Fibroblast of skin of back (primary cell): ENCODE results near the gene COP1.
"Not testable (repeated sequence)": the region's sequence is repeated elsewhere in the genome, so short reads cannot be mapped to it uniquely, and the experiment has no call there.

Experiments
- DNase-seq: peaks from one replicate; pipeline ENCODE4 v3.0.0-alpha.2; 2013

The COP1 gene

GRCh38 chr1:176118985-176119384, 88.1 kb downstream of the COP1 start:
- DNase-seq, result peak; percentile 74

GRCh38 chr1:176111835-176112234, 95.3 kb downstream of the COP1 start:
- peak; percentile 30 for DNase-seq

GRCh38 chr1:176110203-176110602, 96.9 kb downstream of the COP1 start:
- peak; percentile 62 for DNase-seq

GRCh38 chr1:176102768-176103350, 104.2 kb downstream of the COP1 start:
- DNase-seq, result no peak

- DNase-seq, result peak; percentile 9
These were observed 105.0 kb downstream of the COP1 start for GRCh38 chr1:176101951-176102642.

GRCh38 chr1:176098560-176098959, 108.5 kb downstream of the COP1 start:
- no peak for DNase-seq

- DNase-seq, result no peak
These were observed 111.1 kb downstream of the COP1 start for GRCh38 chr1:176096015-176096414.

- no peak for DNase-seq
These were observed 116.3 kb downstream of the COP1 start for GRCh38 chr1:176090766-176091165.

GRCh38 chr1:176087746-176088145, 119.3 kb downstream of the COP1 start:
- DNase-seq, result not testable (repeated sequence)

- peak; percentile 64 for DNase-seq
These were observed 133.4 kb downstream of the COP1 start for GRCh38 chr1:176073524-176074157.

- no peak for DNase-seq
These were observed 138.2 kb downstream of the COP1 start for GRCh38 chr1:176068901-176069300.

- DNase-seq, result no peak
These were observed 138.8 kb downstream of the COP1 start for GRCh38 chr1:176068256-176068655.

- DNase-seq, result no peak
These were observed 140.4 kb downstream of the COP1 start for GRCh38 chr1:176066709-176067108.

GRCh38 chr1:176058686-176059085, 148.4 kb downstream of the COP1 start:
- DNase-seq, result no peak

- DNase-seq, result no peak
These were observed 150.8 kb downstream of the COP1 start for GRCh38 chr1:176056312-176056711.

- no peak for DNase-seq
These were observed 151.7 kb downstream of the COP1 start for GRCh38 chr1:176055398-176055797.

- no peak for DNase-seq
These were observed 155.1 kb downstream of the COP1 start for GRCh38 chr1:176051902-176052518.

GRCh38 chr1:176051402-176051801, 155.7 kb downstream of the COP1 start:
- no peak for DNase-seq

- DNase-seq, result no peak
These were observed 157.5 kb downstream of the COP1 start for GRCh38 chr1:176049582-176049981.

GRCh38 chr1:176046926-176047325, 160.2 kb downstream of the COP1 start:
- DNase-seq, result no peak

- DNase-seq, result no peak
These were observed 163.5 kb downstream of the COP1 start for GRCh38 chr1:176043537-176043936.

GRCh38 chr1:176033881-176034280, 173.2 kb downstream of the COP1 start:
- peak; percentile 23 for DNase-seq

- DNase-seq, result peak; percentile 36
These were observed 173.6 kb downstream of the COP1 start for GRCh38 chr1:176033474-176033873.
